HCT116 (cell line): ENCODE measurements around the gene INS. TPM values are rescaled to one million over a fixed set of nuclear protein-coding genes. Genes with fewer than 3 reads are reported as not detected.

ENCODE experiments used
- ATAC-seq: fragments of 200-7000 bp; cut with Tn5 transposase; 2 replicates; pipeline ENCODE4 v1.9.1; 2020; ENCODE audit warnings: mild to moderate bottlenecking, moderate library complexity
- BruUV-seq: library from RNA; stranded (reverse); fragments of 400-500 nt; replicated peaks from 2 replicates; lab custom pipeline; 2021; lab: Mats Ljungman, UMichigan
- CTCF ChIA-PET: fragments of 300-600 bp; sonication (Branson Sonifier 250); formaldehyde crosslinking; loops from one replicate; lab custom pipeline; 2021; ENCODE audit warnings: antibody characterized with exemption; lab: Charles Lee
- POLR2A ChIA-PET: fragments of 300-600, 350-600 bp; sonication (Branson Sonifier 250); formaldehyde crosslinking; loops from one replicate; lab custom pipeline; 2021; ENCODE audit warnings: antibody characterized with exemption; lab: Charles Lee
- RAD21 ChIA-PET, 2 experiments: fragments of 300-600 bp; sonication (Branson Sonifier 250); formaldehyde crosslinking; loops; one replicate each; lab custom pipeline; 2023; ENCODE audit warnings: low total read pairs in 2 of 2; ENCODE audit not compliant: uncharacterized antibody in 2 of 2, unreplicated experiment in 2 of 2, low non-redundant PET in 1 of 2; lab: Charles Lee
- DNase-seq: peaks from one replicate; pipeline ENCODE4 v3.0.0-alpha.2; 2010; ENCODE audit warnings: low read depth, low spot score
- H2AFZ ChIP-seq: fragments of 200-600 bp; shearing (Covaris generic), sonication (generic); 2 replicates; pipeline ENCODE4 v1.6.1; 2017; ENCODE audit warnings: low read depth, mixed run types, mixed read lengths, antibody characterized with exemption, low read length; ENCODE audit not compliant: poor library complexity, severe bottlenecking
- H3K27ac ChIP-seq: 2 replicates; pipeline ENCODE4 v1.5.1; 2012; ENCODE audit warnings: low read depth, low read length
- H3K27me3 ChIP-seq: fragments of 200-600 bp; sonication (generic); 2 replicates; pipeline ENCODE4 v1.6.1; 2016; ENCODE audit warnings: mixed run types, low read length, mixed read lengths; ENCODE audit not compliant: insufficient read depth
- H3K36me3 ChIP-seq, 2 experiments: fragments of 200-500 bp in 1 of 2; fragments of 200-600 bp in 1 of 2; sonication (Bioruptor generic) in 1 of 2; sonication (generic) in 1 of 2; 2 replicates each; pipeline versions ENCODE4 v1.5.1 to v1.6.1; 2014 to 2016; ENCODE audit warnings: low read length in 2 of 2, inconsistent platforms in 1 of 2, mixed read lengths in 1 of 2, mixed run types in 1 of 2; ENCODE audit not compliant: insufficient read depth in 2 of 2, control insufficient read depth in 1 of 2
- H3K4me1 ChIP-seq, 2 experiments: fragments of 200-600 bp in 1 of 2; sonication (generic) in 1 of 2; 2 replicates each; pipeline versions ENCODE4 v1.5.1 to v1.6.1; 2012 to 2017; ENCODE audit warnings: low read length in 2 of 2, inconsistent platforms in 1 of 2, mild to moderate bottlenecking in 1 of 2, mixed read lengths in 1 of 2, mixed run types in 1 of 2, moderate library complexity in 1 of 2; ENCODE audit not compliant: insufficient read depth in 2 of 2, control insufficient read depth in 1 of 2
- H3K4me2 ChIP-seq: fragments of 200-600 bp; sonication (generic); 2 replicates; pipeline ENCODE4 v1.6.1; 2017; ENCODE audit warnings: mixed run types, low read length, mixed read lengths
- H3K4me3 ChIP-seq, 2 experiments: fragments of 200-600 bp in 1 of 2; sonication (generic) in 1 of 2; replicated peaks in 1 of 2; 2 replicates each; pipeline ENCODE4 v1.5.1; 2011 to 2016; ENCODE audit warnings: low read length in 2 of 2, control low read depth in 1 of 2, low read depth in 1 of 2, mild to moderate bottlenecking in 1 of 2, mixed read lengths in 1 of 2, mixed run types in 1 of 2
- H3K79me2 ChIP-seq: fragments of 200-600 bp; sonication (generic); 2 replicates; pipeline ENCODE4 v1.6.1; 2017; ENCODE audit warnings: mild to moderate bottlenecking, mixed run types, low read length, moderate library complexity, mixed read lengths; ENCODE audit not compliant: insufficient read depth
- H3K9ac ChIP-seq: fragments of 200-600 bp; sonication (generic); 2 replicates; pipeline ENCODE4 v1.6.1; 2016; ENCODE audit warnings: low read length, mixed read lengths
- H3K9me2 ChIP-seq: fragments of 200-600 bp; sonication (generic), shearing (Covaris generic); 2 replicates; pipeline ENCODE4 v1.6.1; 2017; ENCODE audit warnings: mixed run types, mild to moderate bottlenecking, moderate library complexity; ENCODE audit not compliant: insufficient read depth
- H3K9me3 ChIP-seq, 2 experiments: fragments of 200-500 bp in 1 of 2; fragments of 200-600 bp in 1 of 2; sonication (Bioruptor generic) in 1 of 2; sonication (generic) in 1 of 2; 2 replicates each; pipeline ENCODE4 v1.6.1; 2014 to 2017; ENCODE audit warnings: low read length in 2 of 2, mixed read lengths in 2 of 2, inconsistent platforms in 1 of 2, low read depth in 1 of 2, mild to moderate bottlenecking in 1 of 2, mixed run types in 1 of 2, moderate library complexity in 1 of 2; ENCODE audit not compliant: control insufficient read depth in 1 of 2, insufficient read depth in 1 of 2
- H4K20me1 ChIP-seq: fragments of 200-600 bp; sonication (generic), shearing (Covaris generic); 2 replicates; pipeline ENCODE4 v1.6.1; 2017; ENCODE audit warnings: mixed run types, mild to moderate bottlenecking, moderate library complexity; ENCODE audit not compliant: insufficient read depth
- ATF3 ChIP-seq: IDR thresholded peaks from 2 replicates; pipeline ENCODE4 v1.6.1; 2012
- CBX3 ChIP-seq: IDR thresholded peaks from 2 replicates; pipeline ENCODE4 v1.6.1; 2012; ENCODE audit warnings: low read depth
- EGR1 ChIP-seq: IDR thresholded peaks from 2 replicates; pipeline ENCODE4 v1.6.1; 2012; ENCODE audit warnings: low read depth
- ELF1 ChIP-seq: IDR thresholded peaks from 2 replicates; pipeline ENCODE4 v1.6.1; 2012; ENCODE audit warnings: low read depth, borderline replicate concordance
- EZH2 ChIP-seq: fragments of 200-600 bp; sonication (generic); IDR thresholded peaks from 2 replicates; pipeline ENCODE4 v1.6.1; 2017; ENCODE audit warnings: antibody characterized with exemption, mixed run types
- FOSL1 ChIP-seq: IDR thresholded peaks from 2 replicates; pipeline ENCODE4 v1.6.1; 2012; ENCODE audit warnings: low read depth
- JUND ChIP-seq: IDR thresholded peaks from 2 replicates; pipeline ENCODE4 v1.6.1; 2012
- RAD21 ChIP-seq: IDR thresholded peaks from 2 replicates; pipeline ENCODE4 v1.6.1; 2012; ENCODE audit warnings: low read depth, mild to moderate bottlenecking
- SP1 ChIP-seq: IDR thresholded peaks from 2 replicates; pipeline ENCODE4 v1.6.1; 2012; ENCODE audit warnings: low read depth
- SRF ChIP-seq: IDR thresholded peaks from 2 replicates; pipeline ENCODE4 v1.6.1; 2012; ENCODE audit warnings: low read depth
- ZFX ChIP-seq: fragments of 450-650 bp; IDR thresholded peaks from 2 replicates; pipeline ENCODE4 v1.6.1; 2017
- ZNF274 ChIP-seq: fragments of 200-500 bp; sonication (Bioruptor generic); IDR thresholded peaks from 2 replicates; pipeline ENCODE4 v1.6.1; 2014; ENCODE audit warnings: mild to moderate bottlenecking, low read depth, low read length, inconsistent platforms
- intact Hi-C: fragments of 100-400 bp; cut with micrococcal nuclease; formaldehyde crosslinking; loops from 2 replicates; pipeline ENCODE4 v1.10.0; 2022
- total RNA-seq: library from RNA; stranded (reverse); gene quantifications from one replicate; pipeline ENCODE4 v1.2.1, GENCODE V29; 2021; ENCODE audit not compliant: unreplicated experiment
- TF ChIP-seq, protein P1 (sequence below): IDR thresholded peaks from 2 replicates; pipeline ENCODE4 v1.6.1; 2011; ENCODE audit warnings: mild to moderate bottlenecking, low read length, moderate library complexity; ENCODE audit not compliant: insufficient replicate concordance; ENCODE audit errors: extremely low read depth

INS gene
- total RNA-seq, 1 experiment from 2014 or later, result 0.44 TPM

- Histone ChIP-seq H2AFZ (no peak overlapping the region), H3K27me3 (no peaks in the 10 kb centered on the region; the same call in 1 of the 2 replicates), H3K27ac (no peak overlapping the region), H4K20me1 (no peaks in the 10 kb centered on the region), H3K9me2 (no peaks in the 10 kb centered on the region), H3K9ac (no peak overlapping the region), H3K4me3 (no peak overlapping the region), H3K4me1 (peaks cover 0 to 7% of the 10 kb centered on the region in 2 experiments; a peak in 1 of 4 replicates), H3K36me3 (no peaks in the 10 kb centered on the region), H3K79me2 (no peaks in the 10 kb centered on the region), H3K4me2 (no peak overlapping the region), H3K9me3 (no peaks in the 10 kb centered on the region)
- intact Hi-C loops, result no loop called here
- ATAC-seq (no peak), DNase-seq (no peak)
- BruUV-seq, result no TSS peak
- POLR2A ChIA-PET, result no interaction called here
- CTCF ChIA-PET, result interaction anchor here (11.5 kb wide), 1 partner anchor 109 kb away, joined by 351 read pairs; no protein-coding TSS in a partner anchor
- TF ChIP-seq ZNF274 (no peak), ATF3 (no peak), SP1 (no peak), SRF (no peak), RAD21 (no peak), ELF1 (no peak), JUND (no peak), ZFX (no peak), FOSL1 (no peak), EGR1 (no peak), CBX3 (no peak), EZH2 (no peak)
- TF ChIP-seq, protein P1, sequence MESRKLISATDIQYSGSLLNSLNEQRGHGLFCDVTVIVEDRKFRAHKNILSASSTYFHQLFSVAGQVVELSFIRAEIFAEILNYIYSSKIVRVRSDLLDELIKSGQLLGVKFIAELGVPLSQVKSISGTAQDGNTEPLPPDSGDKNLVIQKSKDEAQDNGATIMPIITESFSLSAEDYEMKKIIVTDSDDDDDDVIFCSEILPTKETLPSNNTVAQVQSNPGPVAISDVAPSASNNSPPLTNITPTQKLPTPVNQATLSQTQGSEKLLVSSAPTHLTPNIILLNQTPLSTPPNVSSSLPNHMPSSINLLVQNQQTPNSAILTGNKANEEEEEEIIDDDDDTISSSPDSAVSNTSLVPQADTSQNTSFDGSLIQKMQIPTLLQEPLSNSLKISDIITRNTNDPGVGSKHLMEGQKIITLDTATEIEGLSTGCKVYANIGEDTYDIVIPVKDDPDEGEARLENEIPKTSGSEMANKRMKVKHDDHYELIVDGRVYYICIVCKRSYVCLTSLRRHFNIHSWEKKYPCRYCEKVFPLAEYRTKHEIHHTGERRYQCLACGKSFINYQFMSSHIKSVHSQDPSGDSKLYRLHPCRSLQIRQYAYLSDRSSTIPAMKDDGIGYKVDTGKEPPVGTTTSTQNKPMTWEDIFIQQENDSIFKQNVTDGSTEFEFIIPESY, result no peak
- RAD21 ChIA-PET, result no interaction called here
Observed at GRCh38 chr11:2146051-2146450, 15.0 kb downstream of the INS start.
